SKM-1 (cell line): ENCODE data around the gene LAGE3.

Experiments used
- DNase-seq: peaks from one replicate; lab custom pipeline; 2025; ENCODE audit not compliant: unreplicated experiment; lab: John Stamatoyannopoulos, UW

The LAGE3 gene

DNA sequence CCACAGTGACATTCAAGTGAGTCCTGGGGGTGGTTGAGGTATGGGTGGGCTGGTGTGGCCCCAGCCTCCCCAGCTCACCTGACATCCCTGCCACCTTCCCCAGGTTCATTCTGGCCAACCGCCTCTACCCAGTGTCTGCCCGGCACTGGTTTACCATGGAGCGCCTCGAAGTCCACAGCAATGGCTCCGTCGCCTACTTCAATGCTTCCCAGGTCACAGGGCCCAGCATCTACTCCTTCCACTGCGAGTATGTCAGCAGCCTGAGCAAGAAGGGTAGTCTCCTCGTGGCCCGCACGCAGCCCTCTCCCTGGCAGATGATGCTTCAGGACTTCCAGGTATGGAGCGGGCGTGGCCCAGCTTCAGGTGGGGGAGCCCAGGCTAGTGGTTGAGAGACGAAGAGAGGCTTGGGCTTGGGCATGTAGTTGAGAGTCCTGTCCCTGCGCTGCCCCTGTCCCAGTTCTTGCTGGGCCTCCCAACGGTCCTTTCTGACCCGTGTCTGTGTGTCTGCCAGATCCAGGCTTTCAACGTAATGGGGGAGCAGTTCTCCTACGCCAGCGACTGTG is 43.8 kb downstream of the LAGE3 start:
- no peak for DNase-seq

GRCh38 chrX:154434394-154435168 is 44.5 kb downstream of the LAGE3 start:
- DNase-seq = no peak

DNA sequence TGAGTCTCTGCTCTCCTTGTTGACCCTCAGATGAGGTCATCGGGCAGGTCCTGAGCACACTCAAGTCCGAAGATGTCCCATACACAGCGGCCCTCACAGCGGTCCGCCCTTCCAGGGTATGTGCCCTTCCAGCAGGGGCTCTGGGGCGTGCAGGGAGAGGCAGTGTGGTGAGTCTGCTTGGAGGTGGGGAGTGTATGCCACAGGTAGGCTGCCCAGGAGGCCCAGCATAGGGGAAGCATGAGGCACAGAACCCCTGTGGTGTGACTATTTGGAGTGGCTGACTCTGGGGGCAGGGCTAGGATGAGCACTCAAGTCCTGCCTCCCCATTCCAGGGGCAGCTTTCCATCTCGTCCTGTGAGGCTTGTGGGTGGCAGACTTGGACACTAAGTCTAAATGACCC is 45.5 kb downstream of the LAGE3 start:
- no peak for DNase-seq

- DNase-seq = no peak
Observed at GRCh38 chrX:154432210-154432609, 46.9 kb downstream of the LAGE3 start.

DNA sequence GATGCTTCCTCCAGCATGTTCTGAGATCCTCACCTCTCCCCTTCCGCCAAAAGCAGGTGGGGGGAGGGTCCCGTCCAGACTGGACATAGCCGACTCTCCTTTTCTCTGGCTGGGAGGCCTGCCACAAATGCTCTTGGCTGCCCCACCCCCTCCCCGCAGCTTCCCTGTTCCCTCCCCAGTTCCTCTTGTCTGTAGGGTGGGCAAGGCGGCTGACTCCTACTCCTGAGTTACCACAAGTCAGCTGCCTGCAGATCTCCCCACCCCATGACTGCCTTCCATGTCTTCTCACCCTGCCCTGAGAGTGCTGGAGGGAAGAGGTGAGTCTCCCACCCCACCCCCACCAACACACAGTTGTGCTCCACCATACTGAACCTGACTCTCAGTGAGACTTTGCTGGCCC is 47.7 kb downstream of the LAGE3 start:
- DNase-seq = peak; percentile 7

GRCh38 chrX:154430916-154431315 is 48.2 kb downstream of the LAGE3 start:
- no peak for DNase-seq

DNA sequence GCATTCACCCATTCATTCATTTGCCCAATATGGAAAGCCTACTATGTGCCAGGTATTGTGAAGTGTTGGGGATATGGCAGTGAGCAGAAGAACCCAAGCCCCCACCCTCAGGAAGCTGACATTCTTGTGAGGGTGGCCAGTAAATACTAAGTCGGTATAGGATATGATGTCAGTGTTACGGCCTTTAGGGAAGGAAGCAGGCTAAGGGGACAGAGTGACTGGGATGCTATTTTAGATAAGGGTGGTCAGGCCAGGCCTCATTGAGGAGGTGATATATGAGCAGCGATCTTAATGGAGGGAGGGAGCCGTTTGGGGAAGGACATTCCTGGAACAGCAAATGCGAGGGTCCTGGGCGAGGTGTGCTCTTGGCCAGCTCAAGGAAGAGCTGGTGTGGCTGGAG is 48.6 kb downstream of the LAGE3 start:
- no peak for DNase-seq

DNA sequence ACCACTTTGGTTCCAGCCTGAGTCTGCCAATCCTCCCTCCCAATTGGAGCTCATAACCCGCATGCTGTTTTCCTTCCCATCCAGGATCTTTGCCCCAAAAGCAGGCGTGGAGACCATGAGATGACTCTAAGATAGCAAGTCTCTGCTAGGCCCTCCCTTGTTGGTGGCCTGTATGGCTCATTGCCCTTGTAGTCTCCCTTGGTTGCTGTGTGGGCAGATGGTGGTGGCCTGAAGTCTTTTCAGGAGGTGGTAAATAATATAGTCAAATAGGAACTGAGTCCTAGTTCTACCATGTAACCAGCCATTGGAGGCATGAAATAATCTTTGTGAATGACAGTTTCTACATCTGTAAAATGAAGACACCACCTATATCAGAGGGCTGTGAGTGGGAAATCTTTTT is 49.4 kb downstream of the LAGE3 start:
- DNase-seq = no peak

GRCh38 chrX:154428176-154429171 is 50.6 kb downstream of the LAGE3 start, which contains the start of gene ATP6AP1:
TSS of gene ATP6AP1 (plus strand) at chrX:154428677. CDS start at chrX:154428693, 16 bp downstream.
- DNase-seq = peak; percentile 64
